K562 (cell line): ENCODE data around the gene SLC11A1. TPM values are rescaled to one million over a fixed set of nuclear protein-coding genes. Genes with fewer than 3 reads are reported as not detected.
A peak's percentile ranks its signal among the peaks of the same experiment; 100 is the strongest.

Experiments used
- ATAC-seq: fragments of 200-7000 bp; cut with Tn5 transposase; 3 replicates; pipeline ENCODE4 v1.9.1; 2020; ENCODE audit warnings: moderate library complexity
- BruUV-seq: library from RNA; stranded (reverse); fragments of 400-500 nt; replicated peaks from 2 replicates; lab custom pipeline; 2021; lab: Mats Ljungman, UMichigan
- CTCF ChIA-PET: fragments of 300-600 bp; formaldehyde crosslinking; extraction: SDS; loops from one replicate; lab custom pipeline; 2021; ENCODE audit warnings: low intra/inter-chr PET ratio; lab: Yijun Ruan, JAX
- POLR2A ChIA-PET: fragments of 300-600, 350-650 bp; sonication (Branson Sonifier 250); formaldehyde crosslinking; extraction: SDS; loops from one replicate; lab custom pipeline; 2021; ENCODE audit warnings: antibody characterized with exemption, inconsistent platforms; lab: Yijun Ruan, JAX
- DNase-seq, 4 experiments: peaks; one replicate each; pipeline versions ENCODE4 v3.0.0 to v3.0.0-alpha.2; 2011 to 2018; ENCODE audit warnings: low spot score in 3 of 4, mixed read lengths in 3 of 4; ENCODE audit errors: extremely low read depth in 1 of 4
- FAIRE-seq: peaks from 2 replicates; lab custom pipeline; 2011; peaks lifted over from hg19 to GRCh38; lab: Jason Lieb, UNC
- H2AFZ ChIP-seq: 2 replicates; pipeline ENCODE4 v1.6.0; 2011; ENCODE audit warnings: low read depth, low read length, control low read depth, inconsistent platforms
- H3K27ac ChIP-seq: fragments of 200-600 bp; 3 replicates; pipeline ENCODE4 v1.8.0; 2011; ENCODE audit warnings: low read depth, mild to moderate bottlenecking, control low read depth, inconsistent platforms, low read length, moderate library complexity, mixed read lengths; ENCODE audit errors: extremely low read depth
- H3K27me3 ChIP-seq, 2 experiments: fragments of 300-600 bp in 1 of 2; 2 replicates in 1 of 2; 3 replicates in 1 of 2; pipeline versions ENCODE4 v1.6.0 to v1.8.0; 2011; ENCODE audit warnings: inconsistent platforms in 2 of 2, low read length in 2 of 2, mild to moderate bottlenecking in 1 of 2, mixed read lengths in 1 of 2, moderate library complexity in 1 of 2; ENCODE audit not compliant: control insufficient read depth in 2 of 2, insufficient read depth in 2 of 2
- H3K36me3 ChIP-seq: fragments of 300-600 bp; 3 replicates; pipeline ENCODE4 v1.8.0; 2011; ENCODE audit warnings: mild to moderate bottlenecking, low read length, inconsistent platforms; ENCODE audit not compliant: control insufficient read depth, insufficient read depth
- H3K4me1 ChIP-seq, 2 experiments: fragments of 200-600 bp in 1 of 2; replicated peaks in 1 of 2; 2 replicates in 1 of 2; 3 replicates in 1 of 2; pipeline versions ENCODE4 v1.5.1 to v1.8.0; 2011; ENCODE audit warnings: inconsistent platforms in 2 of 2, low read length in 2 of 2, mild to moderate bottlenecking in 1 of 2, mixed read lengths in 1 of 2, moderate library complexity in 1 of 2; ENCODE audit not compliant: control insufficient read depth in 2 of 2, insufficient read depth in 2 of 2
- H3K4me2 ChIP-seq: 2 replicates; pipeline ENCODE4 v1.6.1; 2011; ENCODE audit warnings: low read length, control low read depth, inconsistent platforms, mixed read lengths; ENCODE audit not compliant: insufficient read depth
- H3K4me3 ChIP-seq: fragments of 200-600 bp; sonication (generic), shearing (Covaris generic); 2 replicates; pipeline ENCODE4 v1.5.1; 2016; ENCODE audit warnings: control low read depth, inconsistent platforms
- H3K79me2 ChIP-seq: fragments of 200-600 bp; 3 replicates; pipeline ENCODE4 v1.8.0; 2011; ENCODE audit warnings: low read length, inconsistent platforms; ENCODE audit not compliant: control insufficient read depth, insufficient read depth
- H3K9ac ChIP-seq, 2 experiments: 2 replicates each; pipeline versions ENCODE4 v1.6.0 to v1.6.1; 2011; ENCODE audit warnings: low read depth in 2 of 2, low read length in 2 of 2, control low read depth in 1 of 2, inconsistent platforms in 1 of 2, mild to moderate bottlenecking in 1 of 2, mixed read lengths in 1 of 2; ENCODE audit not compliant: insufficient read depth in 1 of 2
- H3K9me1 ChIP-seq: one replicate; pipeline ENCODE4 v1.6.0; 2011; ENCODE audit warnings: inconsistent platforms, mild to moderate bottlenecking, low read length, moderate library complexity; ENCODE audit not compliant: control insufficient read depth, insufficient read depth
- H3K9me3 ChIP-seq: replicated peaks from 2 replicates; pipeline ENCODE4 v1.5.1; 2011; ENCODE audit warnings: low read depth, low read length, inconsistent platforms; ENCODE audit not compliant: control insufficient read depth, insufficient read depth
- H4K20me1 ChIP-seq: replicated peaks from 2 replicates; pipeline ENCODE4 v1.6.1; 2011; ENCODE audit warnings: low read length, inconsistent platforms, mixed read lengths; ENCODE audit not compliant: control insufficient read depth, insufficient read depth
- CHAMP1 ChIP-seq: fragments of 450-650 bp; IDR thresholded peaks from 2 replicates; pipeline ENCODE4 v1.6.1; 2016; ENCODE audit warnings: mild to moderate bottlenecking
- CHD4 ChIP-seq: fragments of 200-600 bp; sonication (generic); IDR thresholded peaks from 3 replicates; pipeline ENCODE4 v1.6.1; 2012; ENCODE audit warnings: low read depth, mild to moderate bottlenecking, mixed read lengths, low read length, inconsistent platforms; ENCODE audit not compliant: insufficient read depth, insufficient replicate concordance, poor library complexity, severe bottlenecking
- ZBTB11 ChIP-seq, 3 experiments: fragments of 200-800 bp in 1 of 3; fragments of 250-450 bp in 1 of 3; fragments of 450-650 bp in 1 of 3; sonication (Bioruptor Pico) in 1 of 3; sonication (Bioruptor generic) in 1 of 3; formaldehyde crosslinking in 1 of 3; IDR thresholded peaks; 2 replicates each; pipeline versions ENCODE4 v1.6.1 to v1.8.0; 2016 to 2022; ENCODE audit warnings: mild to moderate bottlenecking in 2 of 3, missing genetic modification characterization in 2 of 3, missing compliant biosample characterization in 1 of 3, moderate library complexity in 1 of 3
- ZBTB43 ChIP-seq: sonication (generic); formaldehyde crosslinking; IDR thresholded peaks from 2 replicates; pipeline ENCODE4 v1.8.0; 2023; ENCODE audit warnings: mild to moderate bottlenecking, missing genetic modification reagents
- ZNF12 ChIP-seq: sonication (generic); formaldehyde crosslinking; IDR thresholded peaks from 2 replicates; pipeline ENCODE4 v1.4.0; 2020; ENCODE audit warnings: mild to moderate bottlenecking, missing genetic modification reagents
- WGBS: fragments of 100-300 bp; shearing (Covaris generic); methylation state at CpG from one replicate; pipeline ENCODE4 v1.1.6; 2016; ENCODE audit warnings: low coverage, mixed read lengths; ENCODE audit not compliant: insufficient coverage; ENCODE audit errors: missing lambda C conversion rate; 5-methylcytosine and 5-hydroxymethylcytosine counted together
- in situ Hi-C: fragments of 300-500 bp; cut with MboI; formaldehyde crosslinking; loops from 4 replicates; pipeline ENCODE4 v1.15.0; 2018; ENCODE audit warnings: inconsistent platforms, mixed read lengths
- intact Hi-C: fragments of 100-400 bp; cut with micrococcal nuclease; formaldehyde crosslinking; loops from 2 replicates; pipeline ENCODE4 v1.14.2; 2022
- polyA plus RNA-seq, 8 experiments: library from polyadenylated mRNA; depleted of rRNA in 4 of 8; stranded (reverse) in 5 of 8; unstranded in 3 of 8; fragments of >200 nt; fragmentation: Nextera tagmentation in 2 of 8; fragmentation: Illumina TruSeq in 1 of 8; extraction: Ambion mirVana in 2 of 8; extraction: Trizol in 1 of 8; gene quantifications; 2 replicates each; pipeline versions ENCODE4 v1.2.1 to v1.2.3, GENCODE V29; 2011 to 2014; ENCODE audit warnings: inconsistent platforms in 1 of 8, missing spikeins in 1 of 8
- total RNA-seq, 7 experiments: library from RNA; depleted of rRNA in 6 of 7; stranded (reverse); fragments of >200 nt in 6 of 7; fragmentation: Illumina TruSeq in 2 of 7; extraction: Trizol in 2 of 7; gene quantifications; 2 replicates each; pipeline versions ENCODE4 v1.2.1 to v1.2.3, GENCODE V29; 2011 to 2021; ENCODE audit warnings: low replicate concordance in 1 of 7

SLC11A1 gene
- total and polyA plus RNA-seq, 9 of the 15 experiments (the other 6 are each of a cell fraction or from before 2014, with no cell fraction given) = 0.35 to 1.6 (median 0.65) TPM

- H3K9me1 ChIP-seq = no peaks in the 10 kb centered on the region
- no peaks in the 10 kb centered on the region for H3K9me3 ChIP-seq
- in situ Hi-C loops (no loop called here), intact Hi-C loops (no loop called here)
- TF ChIP-seq ZBTB43 (CRISPR knock-in tag) (no peak), CHD4 (no peak), CHAMP1 (no peak), ZNF12 (CRISPR knock-in tag) (no peak), ZBTB11 (CRISPR knock-in tag; IDR thresholded peaks at IDR 0.05) (no peak)
- ATAC-seq (peak; percentile 30), DNase-seq (peak in 1 of 4 experiments; percentile 32), FAIRE-seq (no peak)
- H3K4me1 ChIP-seq = peaks cover 32 to 39% of the 10 kb centered on the region in 2 experiments
- peak overlapping the region; percentile 90 for H3K4me2 ChIP-seq
- no TSS peak for BruUV-seq
- 0 out of 3 replicates have a peak, but pooled peaks cover 2% of the 10 kb centered on the region for H3K36me3 ChIP-seq
- H3K4me3 ChIP-seq = peak overlapping the region; percentile 27
- H2AFZ ChIP-seq = peak overlapping the region; percentile 14; the same call in 1 of the 2 replicates
- no peaks in the 10 kb centered on the region for H4K20me1 ChIP-seq
- ChIA-PET CTCF (no interaction called here), POLR2A (interaction anchor here (1.7 to 2.2 kb wide), 3 partner anchors 9 to 35 kb away, joined by 4 to 7 read pairs (median 5); no protein-coding TSS in a partner anchor)
- H3K9ac ChIP-seq = peak overlapping the region; percentile 85 to 95
- peak overlapping the region; percentile 98 for H3K27ac ChIP-seq
- no peaks in the 10 kb centered on the region for H3K27me3 ChIP-seq
- 44% methylated on average over 1 of the region's 1 CpG for WGBS
- H3K79me2 ChIP-seq = peaks cover 30% of the 10 kb centered on the region
Observed at GRCh38 chr2:218332288-218332687, 49.8 kb upstream of the SLC11A1 start.
